HCT116 (cell line): ENCODE measurements around the gene SH3BGR.

Experiments
- CTCF ChIP-seq, 3 experiments: fragments of 200-600 bp in 1 of 3; sonication (generic) in 1 of 3; IDR thresholded peaks in 2 of 3; conservative IDR thresholded peaks in 1 of 3; 2 replicates each; pipeline ENCODE4 v1.5.1; 2012 to 2017; ENCODE audit warnings: low read depth in 2 of 3, low read length in 2 of 3, antibody characterized with exemption in 1 of 3, borderline replicate concordance in 1 of 3, control low read depth in 1 of 3, mild to moderate bottlenecking in 1 of 3, mixed read lengths in 1 of 3, mixed run types in 1 of 3, moderate library complexity in 1 of 3; ENCODE audit not compliant: insufficient read depth in 1 of 3
- JUND ChIP-seq: IDR thresholded peaks from 2 replicates; pipeline ENCODE4 v1.6.1; 2012
- POLR2A ChIP-seq: IDR thresholded peaks from 2 replicates; pipeline ENCODE4 v1.7.0; 2011; ENCODE audit warnings: borderline replicate concordance; ENCODE audit not compliant: insufficient read depth, insufficient read length; ENCODE audit errors: extremely low read depth
- REST ChIP-seq: IDR thresholded peaks from 2 replicates; pipeline ENCODE4 v1.6.1; 2012; ENCODE audit warnings: low read depth

GRCh38 chr21:39479164-39479813 lies 27.5 kb downstream of the SH3BGR start:
- TF ChIP-seq POLR2A (no peak), CTCF (IDR thresholded peaks at IDR 0.05 in 2 of 3, conservative IDR thresholded peaks at IDR 0.05 in 1 of 3; ENCODE audit: borderline replicate concordance in 1 of 3, insufficient read depth in 1 of 3, low read depth in 2 of 3, low read length in 2 of 3) (no peak), REST (no peak), JUND (no peak)
